ENCODE data around the gene SLCO1C1. TPM values are rescaled to one million over a fixed set of nuclear protein-coding genes. Genes with fewer than 3 reads are reported as not detected.

The SLCO1C1 gene
- total RNA-seq, 1 experiment from 2014 or later, result not detected

DNA sequence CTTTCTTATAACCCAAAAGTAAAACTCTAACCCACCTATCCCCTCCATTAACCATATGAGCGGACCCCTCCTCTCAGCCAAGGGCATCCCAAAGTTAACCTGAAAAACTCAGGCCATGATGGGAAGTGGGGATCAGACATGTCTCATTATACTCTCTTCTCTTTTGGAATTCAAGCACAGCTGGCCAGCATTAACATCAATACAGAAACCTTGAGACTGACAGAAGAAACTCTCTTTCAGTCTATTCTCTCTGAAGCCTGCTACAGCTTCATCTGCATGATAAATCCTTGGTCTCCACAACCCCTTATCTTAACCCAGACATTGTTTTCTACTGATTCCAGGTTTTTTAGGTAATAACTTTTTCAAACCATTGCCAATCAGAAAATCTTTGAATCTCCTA, 97.8 kb downstream of the SLCO1C1 start:
- no peak for TF ChIP-seq EZH2 (IDR thresholded peaks at IDR 0.05; ENCODE audit: low read depth)
- TF ChIP-seq, protein P1, sequence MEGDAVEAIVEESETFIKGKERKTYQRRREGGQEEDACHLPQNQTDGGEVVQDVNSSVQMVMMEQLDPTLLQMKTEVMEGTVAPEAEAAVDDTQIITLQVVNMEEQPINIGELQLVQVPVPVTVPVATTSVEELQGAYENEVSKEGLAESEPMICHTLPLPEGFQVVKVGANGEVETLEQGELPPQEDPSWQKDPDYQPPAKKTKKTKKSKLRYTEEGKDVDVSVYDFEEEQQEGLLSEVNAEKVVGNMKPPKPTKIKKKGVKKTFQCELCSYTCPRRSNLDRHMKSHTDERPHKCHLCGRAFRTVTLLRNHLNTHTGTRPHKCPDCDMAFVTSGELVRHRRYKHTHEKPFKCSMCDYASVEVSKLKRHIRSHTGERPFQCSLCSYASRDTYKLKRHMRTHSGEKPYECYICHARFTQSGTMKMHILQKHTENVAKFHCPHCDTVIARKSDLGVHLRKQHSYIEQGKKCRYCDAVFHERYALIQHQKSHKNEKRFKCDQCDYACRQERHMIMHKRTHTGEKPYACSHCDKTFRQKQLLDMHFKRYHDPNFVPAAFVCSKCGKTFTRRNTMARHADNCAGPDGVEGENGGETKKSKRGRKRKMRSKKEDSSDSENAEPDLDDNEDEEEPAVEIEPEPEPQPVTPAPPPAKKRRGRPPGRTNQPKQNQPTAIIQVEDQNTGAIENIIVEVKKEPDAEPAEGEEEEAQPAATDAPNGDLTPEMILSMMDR (conservative IDR thresholded peaks at IDR 0.05), result no peak
- H3K27ac ChIP-seq, result no peak overlapping the region
- POLR2A ChIA-PET (ENCODE audit: unreplicated experiment), result no interaction called here
- BruUV-seq (replicated peaks), result no TSS peak
- CTCF ChIA-PET, result no interaction called here
- H3F3A ChIP-seq (ENCODE audit: insufficient read depth, low read depth), result no peaks in the 10 kb centered on the region
- H3K36me3 ChIP-seq (ENCODE audit: low read depth), result no peaks in the 10 kb centered on the region
- H3K27me3 ChIP-seq (ENCODE audit: insufficient read depth, low read depth), result no peaks in the 10 kb centered on the region
- H3K4me2 ChIP-seq, result no peak overlapping the region
- H3K9me2 ChIP-seq (ENCODE audit: insufficient read depth), result no peaks in the 10 kb centered on the region
- H3K4me1 ChIP-seq (replicated peaks; ENCODE audit: insufficient read depth), result no peaks in the 10 kb centered on the region
- intact Hi-C loops (cut with micrococcal nuclease; ENCODE audit: unreplicated experiment), result loop anchor here (10.0 kb wide), 1 partner anchor 148 kb away; no protein-coding TSS in a partner anchor
- no peak overlapping the region for H2AFZ ChIP-seq
- H4K20me1 ChIP-seq (ENCODE audit: insufficient read depth), result no peaks in the 10 kb centered on the region
- no peak overlapping the region for H3K4me3 ChIP-seq
- no peak for DNase-seq
- H3K9me3 ChIP-seq (ENCODE audit: insufficient read depth, low read depth), result no peaks in the 10 kb centered on the region
- no peaks in the 10 kb centered on the region for H3K79me2 ChIP-seq (ENCODE audit: low read depth)

DNA sequence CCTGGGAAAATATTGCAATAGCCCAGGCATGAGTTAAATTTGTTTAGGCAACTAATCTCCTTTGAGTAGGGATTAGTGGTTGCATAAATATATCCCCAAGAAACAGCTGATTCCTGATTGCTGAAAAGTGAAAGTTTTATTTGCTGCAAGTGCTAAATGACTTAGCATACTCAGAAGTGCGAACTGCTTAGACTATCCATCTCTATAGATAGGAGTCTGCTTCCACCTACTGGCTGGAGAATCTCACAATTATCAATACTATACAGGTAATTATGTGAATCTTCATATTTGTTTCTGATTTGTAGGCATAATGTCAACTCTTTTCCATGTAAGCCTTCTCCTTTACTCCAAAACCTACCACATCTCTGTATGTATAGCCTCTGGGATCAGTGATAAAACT, 103.4 kb downstream of the SLCO1C1 start:
- CTCF ChIA-PET, result no interaction called here
- H4K20me1 ChIP-seq (ENCODE audit: insufficient read depth), result no peaks in the 10 kb centered on the region
- TF ChIP-seq, protein P1 (conservative IDR thresholded peaks at IDR 0.05), result peak; percentile 62
- TF ChIP-seq EZH2 (IDR thresholded peaks at IDR 0.05; ENCODE audit: low read depth), result no peak

DNA sequence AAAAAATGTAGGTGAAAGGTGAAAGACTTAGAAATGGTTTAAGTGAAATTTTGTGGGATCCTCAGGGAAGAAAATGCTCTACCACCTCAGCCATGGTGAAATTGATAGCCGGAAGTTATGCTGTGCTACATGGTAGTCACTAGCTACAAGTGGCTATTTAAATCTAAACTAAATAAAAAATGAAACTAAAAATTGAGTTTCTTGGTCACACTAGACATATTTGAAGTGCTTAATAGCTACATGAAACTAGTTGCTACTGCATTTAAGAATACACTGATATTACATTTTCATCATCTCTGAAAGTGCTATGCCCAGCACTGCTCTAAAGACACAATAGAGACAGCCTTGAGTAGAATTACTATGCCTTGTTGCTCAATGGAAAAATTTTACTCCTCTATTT, 105.0 kb downstream of the SLCO1C1 start:
- H3K79me2 ChIP-seq (ENCODE audit: low read depth), result no peaks in the 10 kb centered on the region
- CTCF ChIA-PET, result no interaction called here
- no peak overlapping the region for H3K27ac ChIP-seq
- no peaks in the 10 kb centered on the region for H3K27me3 ChIP-seq (ENCODE audit: insufficient read depth, low read depth)
- no peaks in the 10 kb centered on the region for H3F3A ChIP-seq (ENCODE audit: insufficient read depth, low read depth)
- no peaks in the 10 kb centered on the region for H4K20me1 ChIP-seq (ENCODE audit: insufficient read depth)
- no peaks in the 10 kb centered on the region; the same call in 1 of the 2 replicates for H3K9me2 ChIP-seq (ENCODE audit: insufficient read depth)
- H3K4me2 ChIP-seq, result no peak overlapping the region
- no TSS peak for BruUV-seq (replicated peaks)
- no peak overlapping the region for H3K4me3 ChIP-seq
- H3K36me3 ChIP-seq (ENCODE audit: low read depth), result no peaks in the 10 kb centered on the region
- H3K9me3 ChIP-seq (ENCODE audit: insufficient read depth, low read depth), result no peaks in the 10 kb centered on the region
- H3K4me1 ChIP-seq (replicated peaks; ENCODE audit: insufficient read depth), result no peaks in the 10 kb centered on the region
- no peak for DNase-seq
- intact Hi-C loops (cut with micrococcal nuclease; ENCODE audit: unreplicated experiment), result no loop called here
- no peak overlapping the region for H2AFZ ChIP-seq
- TF ChIP-seq, protein P1 (conservative IDR thresholded peaks at IDR 0.05), result no peak
- no peak for TF ChIP-seq EZH2 (IDR thresholded peaks at IDR 0.05; ENCODE audit: low read depth)
- POLR2A ChIA-PET (ENCODE audit: unreplicated experiment), result no interaction called here

More for the DNA sequence above, 103.4 kb downstream of the SLCO1C1 start:
- Histone ChIP-seq H3K9me2 (ENCODE audit: insufficient read depth) (no peaks in the 10 kb centered on the region; the same call in 1 of the 2 replicates), H3K4me3 (no peak overlapping the region), H3K79me2 (ENCODE audit: low read depth) (no peaks in the 10 kb centered on the region), H3K4me1 (replicated peaks; ENCODE audit: insufficient read depth) (no peaks in the 10 kb centered on the region), H3K27me3 (ENCODE audit: insufficient read depth, low read depth) (no peaks in the 10 kb centered on the region), H3K9me3 (ENCODE audit: insufficient read depth, low read depth) (no peaks in the 10 kb centered on the region), H2AFZ (no peak overlapping the region), H3K4me2 (no peak overlapping the region), H3K27ac (no peak overlapping the region), H3F3A (ENCODE audit: insufficient read depth, low read depth) (no peaks in the 10 kb centered on the region), H3K36me3 (ENCODE audit: low read depth) (no peaks in the 10 kb centered on the region)
- POLR2A ChIA-PET (ENCODE audit: unreplicated experiment), result no interaction called here
- intact Hi-C loops (cut with micrococcal nuclease; ENCODE audit: unreplicated experiment), result loop anchor here (10.0 kb wide), 1 partner anchor 154 kb away; no protein-coding TSS in a partner anchor
- BruUV-seq (replicated peaks), result no TSS peak
- DNase-seq, result no peak

All from PC-9 (cell line).